RWPE1 (cell line): ENCODE data around the gene HSFX4.
A peak's percentile ranks its signal among the peaks of the same experiment; 100 is the strongest.

Experiments used
- CTCF ChIA-PET: fragments of 350-600 bp; sonication (Branson Sonifier 250); formaldehyde crosslinking; extraction: SDS; loops from one replicate; lab custom pipeline; 2021; lab: Yijun Ruan, JAX
- POLR2A ChIA-PET: fragments of 400-600 bp; formaldehyde crosslinking; extraction: SDS; loops from one replicate; lab custom pipeline; 2020; ENCODE audit warnings: antibody characterized with exemption; ENCODE audit not compliant: low non-redundant PET; lab: Yijun Ruan, JAX
- DNase-seq: peaks from one replicate; pipeline ENCODE4 v3.0.0; 2012; ENCODE audit warnings: low spot score
- H3K27ac ChIP-seq: fragments of 450-650 bp; 2 replicates; pipeline ENCODE4 v1.5.1; 2017
- CTCF ChIP-seq: fragments of 450-650 bp; conservative IDR thresholded peaks from 2 replicates; pipeline ENCODE4 v1.5.1; 2017; ENCODE audit warnings: low read depth, mild to moderate bottlenecking

HSFX4 gene

GRCh38 chrX:149962859-149963757 lies 33.7 kb downstream of the HSFX4 start:
- TF ChIP-seq CTCF = peak; percentile 52
- ChIA-PET CTCF (interaction anchor here (0.7 kb wide), 1 partner anchor 113 kb away, joined by 4 read pairs; no protein-coding TSS in a partner anchor), POLR2A (no interaction called here)
- H3K27ac ChIP-seq = no peak overlapping the region
- DNase-seq = peak; percentile 39

GRCh38 chrX:149979126-149979644 lies 49.8 kb downstream of the HSFX4 start:
- ChIA-PET POLR2A (no interaction called here), CTCF (interaction anchor here (0.7 kb wide), 1 partner anchor 65 kb away, joined by 5 read pairs; no protein-coding TSS in a partner anchor)
- no peak overlapping the region for H3K27ac ChIP-seq
- no peak for TF ChIP-seq CTCF
- DNase-seq = no peak
